HG03175 (cell line): ENCODE results near the gene PIK3R6.

ENCODE experiments used
- ATAC-seq: cut with Tn5 transposase; IDR thresholded peaks from one replicate; pipeline ENCODE4 v1.9.1; 2021; ENCODE audit warnings: mild to moderate bottlenecking, moderate library complexity; ENCODE audit not compliant: unreplicated experiment

PIK3R6 gene

DNA sequence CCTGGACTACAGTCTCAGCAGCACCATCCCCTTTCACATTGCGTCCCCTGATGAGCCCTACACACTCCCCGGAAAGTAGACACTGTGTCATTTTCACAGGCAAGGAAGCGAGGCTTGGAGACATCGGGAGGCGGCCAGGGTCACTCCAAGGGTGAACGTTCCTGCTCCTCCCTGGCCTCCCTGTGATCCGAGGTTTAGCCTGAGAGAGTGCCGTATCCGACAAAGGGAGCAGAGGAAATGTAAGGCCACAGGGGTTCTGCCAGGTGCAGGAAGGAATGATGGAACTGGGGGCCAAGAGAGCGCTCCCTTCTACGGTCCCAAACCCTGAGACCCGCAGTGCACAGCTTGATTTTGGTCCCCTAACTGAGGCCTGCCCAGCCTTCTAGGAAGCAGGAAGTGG lies 8.0 kb upstream of the PIK3R6 start:
- ATAC-seq = no peak

DNA sequence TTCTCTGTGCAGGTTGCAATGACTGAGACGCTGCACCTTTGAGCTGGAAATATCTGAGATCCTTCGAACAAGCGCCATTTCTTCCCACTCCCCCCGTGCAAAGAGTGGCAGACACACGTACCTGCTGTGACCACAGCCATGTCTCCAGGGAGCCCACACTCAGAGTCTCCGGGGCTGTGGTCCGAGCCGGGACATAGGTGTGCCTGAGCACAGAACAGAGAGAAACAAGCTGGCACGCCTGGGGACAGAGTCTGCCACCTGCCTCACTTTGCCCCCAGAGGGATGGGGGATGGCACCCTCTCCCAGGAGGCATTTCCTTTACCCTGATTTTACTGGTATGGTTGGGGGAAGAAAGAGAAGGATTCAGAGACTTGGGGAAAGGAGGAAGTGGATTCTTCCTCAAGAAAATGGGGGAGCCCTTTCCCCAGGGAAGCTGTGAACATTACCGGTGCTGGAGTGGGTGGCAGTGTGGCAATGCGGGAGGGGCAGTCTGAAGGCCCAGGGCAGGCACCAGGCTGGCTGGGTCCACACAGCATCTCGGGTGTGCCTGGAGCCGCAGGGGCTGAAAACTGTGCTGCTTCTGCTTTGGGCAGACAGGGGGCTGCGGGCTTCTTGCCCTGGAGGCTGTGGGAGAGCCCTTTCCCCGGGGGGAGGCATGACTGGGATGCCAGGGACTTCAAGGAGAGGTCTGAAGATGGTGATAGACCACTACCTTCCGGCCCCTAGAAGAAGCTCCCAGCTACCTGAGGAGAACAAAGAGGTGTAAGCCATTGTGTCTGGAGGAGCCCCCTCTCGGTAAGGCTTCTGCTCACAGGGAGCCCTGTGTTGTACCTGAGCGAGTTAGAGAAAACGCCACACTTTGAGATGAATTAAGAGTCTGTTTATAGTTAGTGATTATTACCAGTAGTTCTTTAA lies 6.6 kb upstream of the PIK3R6 start:
- no peak for ATAC-seq

DNA sequence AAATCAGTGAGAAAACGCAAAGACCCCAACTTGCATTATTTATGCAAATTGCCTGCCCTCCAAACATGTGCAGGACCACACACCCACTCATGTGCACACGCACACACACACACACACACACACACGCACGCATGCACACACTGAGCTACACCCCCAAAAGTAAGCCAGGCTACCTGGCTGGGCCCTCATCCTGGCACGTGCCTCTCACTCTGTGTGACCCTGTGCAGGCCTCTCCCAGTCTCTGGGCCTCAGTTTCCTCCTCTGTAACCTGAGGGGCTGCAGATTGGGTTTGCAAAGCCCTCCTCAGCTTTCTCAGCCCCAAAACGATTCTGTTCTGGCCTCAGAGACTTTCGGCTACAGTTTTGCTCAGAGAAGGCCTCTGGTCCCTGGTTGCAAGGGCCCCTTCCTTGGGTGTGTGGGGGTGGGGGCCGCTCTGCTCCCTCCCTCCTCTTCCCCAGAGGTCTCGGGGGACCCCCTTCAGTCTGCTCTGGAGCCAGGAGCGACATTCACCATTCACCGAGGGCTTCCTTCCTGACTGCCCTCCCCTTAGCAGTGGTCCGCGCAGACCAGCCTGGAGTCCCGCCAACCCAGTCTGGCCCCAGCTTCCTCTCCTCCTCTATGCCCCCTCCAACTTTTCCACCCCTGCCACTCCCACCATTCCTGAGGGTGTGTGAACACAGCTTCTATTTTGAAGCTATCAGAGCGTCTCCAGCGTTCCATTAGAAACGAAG lies 5.4 kb upstream of the PIK3R6 start:
- no peak for ATAC-seq

DNA sequence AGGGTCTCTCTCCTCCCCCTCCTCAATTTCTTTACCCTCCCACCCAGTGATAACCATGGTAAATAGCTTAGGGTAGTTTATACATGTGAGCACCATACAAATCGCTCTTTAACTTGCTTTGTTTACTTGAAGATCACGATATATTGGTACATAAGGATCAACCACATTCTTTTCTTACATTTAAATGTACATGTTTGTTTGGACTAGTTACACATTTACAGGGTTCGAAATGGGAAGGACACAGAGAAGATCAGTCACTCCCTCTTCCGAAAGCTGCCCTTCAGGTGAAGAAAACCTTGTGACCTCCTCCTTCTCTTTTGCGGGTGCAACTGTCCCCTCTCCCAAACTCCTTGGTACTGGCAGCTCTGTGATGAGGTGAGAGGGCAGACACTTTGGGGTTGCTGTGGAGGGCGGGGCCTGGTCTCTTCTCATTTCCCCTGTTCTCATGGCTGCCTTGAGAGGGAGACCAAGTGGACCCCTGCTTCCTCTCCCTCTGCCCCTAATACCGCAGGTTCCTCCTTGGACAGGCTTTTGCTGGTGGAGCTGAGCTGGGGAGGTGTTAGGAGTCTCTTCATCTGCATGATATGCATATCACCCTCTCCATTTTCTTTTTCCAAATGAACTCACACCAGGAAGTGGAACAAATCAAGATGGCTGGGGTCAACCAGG lies 4.7 kb upstream of the PIK3R6 start:
- ATAC-seq = no peak

DNA sequence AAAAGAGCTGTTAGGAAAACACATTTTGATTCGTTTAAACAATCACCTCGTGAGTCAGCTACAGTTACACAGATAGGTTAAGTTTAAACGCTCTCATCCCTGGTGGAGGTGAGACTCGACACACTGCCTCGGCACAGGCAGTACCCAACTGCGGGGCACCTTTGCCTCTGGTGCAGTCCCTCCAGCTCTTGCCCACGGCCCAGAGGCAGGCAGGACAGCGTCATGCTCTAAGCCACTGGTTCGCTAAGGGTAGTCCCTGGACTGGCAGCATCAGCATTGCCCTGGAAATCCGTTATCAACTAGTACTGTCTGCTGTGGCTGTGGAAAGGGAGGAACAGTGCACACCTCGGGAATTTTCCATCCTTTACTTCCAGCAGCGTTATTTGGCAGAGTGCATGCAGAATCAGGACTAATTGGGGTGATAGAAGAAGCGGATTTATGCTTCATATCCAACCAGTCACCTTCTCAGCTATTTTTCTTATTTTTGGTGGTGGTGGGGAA lies 3.7 kb upstream of the PIK3R6 start:
- ATAC-seq = no peak

DNA sequence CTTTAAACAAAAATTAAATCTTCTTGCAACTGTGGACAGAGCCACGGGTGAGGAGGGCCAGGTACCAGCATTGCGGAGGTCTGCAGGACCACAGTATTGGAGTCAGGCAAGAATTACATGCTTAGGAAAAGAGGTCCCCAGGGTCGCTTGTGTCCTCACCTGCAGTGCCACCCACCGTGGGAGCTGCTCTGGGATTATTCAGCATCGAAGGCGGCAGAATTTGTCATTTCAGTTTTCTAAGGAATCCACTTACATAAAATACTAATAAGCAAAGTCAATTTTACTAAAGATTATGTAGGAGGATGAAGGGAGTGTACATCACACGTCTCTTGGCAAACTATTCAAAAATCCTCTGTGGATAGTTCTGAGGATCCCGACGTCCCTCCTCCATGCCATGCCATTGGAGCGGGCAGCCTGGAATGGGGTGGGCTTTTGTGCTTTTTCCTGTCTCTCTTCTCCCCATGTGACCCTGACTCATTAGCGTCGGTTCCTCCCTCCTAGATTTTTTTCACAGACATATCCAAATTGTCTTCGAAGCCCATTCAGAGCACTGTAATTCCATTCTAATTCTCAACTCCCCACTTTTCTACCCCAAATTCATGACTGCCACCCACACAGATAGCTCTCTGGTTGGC lies 3.0 kb upstream of the PIK3R6 start:
- no peak for ATAC-seq

DNA sequence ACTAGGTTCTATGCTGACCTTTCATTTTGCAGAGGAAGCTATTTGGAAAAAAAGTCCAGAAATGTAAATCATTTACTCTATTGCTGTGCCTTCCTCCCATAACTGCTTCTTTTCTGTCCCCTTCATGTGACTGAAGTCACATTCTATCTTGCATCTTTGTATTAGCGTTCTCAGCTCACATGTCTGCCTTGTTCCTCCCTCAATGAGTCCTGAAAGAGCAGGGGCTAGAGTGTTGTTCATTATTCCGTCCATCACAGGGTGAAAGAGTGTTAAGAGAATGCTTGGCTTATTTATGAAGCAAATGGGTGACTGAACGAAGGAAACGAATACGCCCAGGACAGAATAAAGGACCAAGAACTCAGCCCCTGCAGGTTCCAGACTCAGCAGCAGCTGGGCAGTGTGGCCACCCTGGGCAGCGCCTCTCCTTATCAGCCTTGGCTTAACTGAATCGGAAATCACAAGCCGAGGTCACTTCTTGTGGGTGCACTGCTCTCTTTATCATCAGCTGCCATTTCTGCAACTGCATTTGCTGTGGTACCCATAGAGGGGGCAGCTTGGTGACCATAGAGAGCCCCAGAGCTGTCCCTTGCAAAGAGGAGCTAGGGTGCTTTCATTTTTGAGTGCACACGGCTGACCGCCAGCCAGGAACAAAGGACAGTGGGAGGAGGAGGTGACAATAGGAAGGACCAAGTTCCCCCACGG lies 1.8 kb upstream of the PIK3R6 start:
- no peak for ATAC-seq

DNA sequence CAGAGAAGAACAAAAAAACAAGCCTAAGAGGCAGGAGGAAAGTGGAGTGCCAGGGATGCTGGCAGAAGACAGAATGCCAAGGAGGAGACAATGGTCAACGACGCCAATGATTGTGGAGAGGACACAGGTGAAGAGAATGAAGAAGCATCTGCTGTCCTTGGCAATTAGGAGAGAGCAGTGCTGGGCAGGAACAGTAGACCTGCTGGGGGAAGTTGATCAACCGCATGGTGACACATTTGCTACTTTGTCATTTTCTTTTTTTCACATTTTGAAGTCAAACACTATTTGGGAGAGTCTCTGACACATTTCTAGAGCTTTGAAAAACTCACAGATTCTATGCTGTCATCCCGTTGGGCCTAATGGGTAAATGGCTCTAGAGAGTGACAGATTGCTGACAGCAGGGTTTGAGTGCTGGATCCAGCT lies 1.1 kb upstream of the PIK3R6 start:
- peak; percentile 48 for ATAC-seq

DNA sequence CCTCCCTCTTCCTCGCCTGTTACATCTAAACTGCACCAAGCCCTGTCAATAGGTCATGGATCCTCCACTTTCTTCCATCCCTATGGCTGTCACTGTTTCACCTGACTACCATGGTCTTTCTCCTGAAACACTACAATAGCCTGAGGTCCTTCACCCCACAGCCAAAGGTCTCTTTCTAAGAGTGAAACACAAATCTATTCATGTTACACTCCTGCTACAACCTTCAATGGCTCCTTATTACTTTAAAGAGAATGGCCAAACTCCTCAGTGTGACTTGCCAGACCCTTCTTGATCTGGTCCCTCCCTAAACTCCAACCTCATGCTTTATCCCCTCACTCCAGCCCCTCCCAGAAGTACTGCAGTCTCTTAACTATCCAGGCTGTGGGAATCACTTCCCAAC lies 618 bp upstream of the PIK3R6 start:
- no peak for ATAC-seq

DNA sequence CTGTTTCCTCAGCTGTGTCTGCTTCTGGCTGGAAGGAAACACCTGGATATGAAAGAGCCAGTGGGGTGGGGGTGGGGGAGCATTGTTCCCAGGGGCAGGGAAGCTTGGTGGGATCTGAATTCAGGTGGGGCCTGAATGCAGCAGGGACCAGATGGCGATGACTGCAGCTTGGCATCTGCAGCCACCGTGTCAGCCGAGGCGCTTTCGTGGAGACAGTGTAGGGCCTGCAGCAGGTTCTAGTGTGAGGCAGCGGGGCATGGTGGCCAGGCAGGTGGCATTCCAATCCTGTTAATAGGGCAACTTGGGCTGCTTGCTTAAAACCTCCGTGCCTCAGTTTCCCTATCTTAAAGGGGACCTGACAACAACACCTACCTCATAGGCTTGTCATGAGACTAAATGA lies 1.7 kb downstream of the PIK3R6 start:
- ATAC-seq = no peak

DNA sequence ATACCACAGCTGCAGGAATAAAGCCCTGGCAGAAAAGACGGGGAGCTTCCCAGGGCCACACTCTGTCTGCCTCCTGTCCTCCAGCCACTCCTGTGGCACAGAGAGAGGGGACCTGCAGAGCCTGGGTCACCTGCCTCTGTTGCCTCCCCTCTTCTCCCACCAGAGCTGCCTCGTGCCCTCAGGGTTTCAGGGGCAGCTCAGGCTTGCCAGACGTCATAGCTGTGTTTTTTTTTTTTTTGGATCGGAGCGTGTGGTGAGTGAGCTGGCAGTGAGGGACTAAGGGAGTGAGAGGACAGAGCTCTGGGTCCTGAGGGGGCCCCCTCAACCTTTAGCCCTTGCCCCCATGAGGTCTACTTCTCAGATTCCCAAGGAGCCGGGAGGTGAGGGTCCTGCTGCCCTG lies 2.1 kb downstream of the PIK3R6 start:
- ATAC-seq = no peak

DNA sequence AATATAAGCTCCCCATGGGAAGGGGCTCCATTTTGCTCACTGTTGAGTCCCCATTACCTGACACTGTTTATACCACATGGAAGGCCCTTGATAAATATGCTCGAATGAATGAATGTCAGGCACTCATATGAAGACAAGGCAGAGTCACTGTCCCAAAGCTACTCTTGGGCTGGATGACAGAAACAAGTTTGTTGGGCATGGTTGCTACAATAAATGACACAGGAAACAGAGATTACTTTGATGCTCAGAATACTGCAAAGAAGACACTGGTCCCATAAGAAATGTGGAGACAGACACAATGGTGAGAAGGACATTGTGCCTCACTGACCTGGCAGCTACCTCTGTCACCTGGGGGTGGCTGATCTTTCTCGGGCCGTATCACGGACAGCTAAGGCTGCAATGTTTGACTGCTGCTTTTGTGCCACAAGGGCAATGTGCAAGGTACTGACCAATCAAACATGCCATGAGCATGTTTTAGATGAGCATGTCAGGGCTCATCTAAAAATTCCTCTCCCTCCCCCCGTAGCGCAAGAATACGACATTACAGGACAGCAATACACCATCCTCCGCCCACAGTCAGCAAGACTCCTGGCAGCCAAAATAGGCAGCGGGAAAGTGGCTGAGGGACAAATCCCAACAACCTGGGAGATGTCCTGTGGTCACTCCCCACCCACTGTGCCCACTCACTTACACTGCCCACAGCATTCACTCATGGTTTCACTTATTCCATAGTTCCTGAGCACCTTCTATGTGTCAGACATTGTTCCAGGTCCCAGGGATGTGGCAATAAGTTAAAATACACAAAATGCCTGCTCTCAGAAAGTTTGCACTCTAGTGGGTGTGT lies 5.0 kb downstream of the PIK3R6 start:
- ATAC-seq = no peak

DNA sequence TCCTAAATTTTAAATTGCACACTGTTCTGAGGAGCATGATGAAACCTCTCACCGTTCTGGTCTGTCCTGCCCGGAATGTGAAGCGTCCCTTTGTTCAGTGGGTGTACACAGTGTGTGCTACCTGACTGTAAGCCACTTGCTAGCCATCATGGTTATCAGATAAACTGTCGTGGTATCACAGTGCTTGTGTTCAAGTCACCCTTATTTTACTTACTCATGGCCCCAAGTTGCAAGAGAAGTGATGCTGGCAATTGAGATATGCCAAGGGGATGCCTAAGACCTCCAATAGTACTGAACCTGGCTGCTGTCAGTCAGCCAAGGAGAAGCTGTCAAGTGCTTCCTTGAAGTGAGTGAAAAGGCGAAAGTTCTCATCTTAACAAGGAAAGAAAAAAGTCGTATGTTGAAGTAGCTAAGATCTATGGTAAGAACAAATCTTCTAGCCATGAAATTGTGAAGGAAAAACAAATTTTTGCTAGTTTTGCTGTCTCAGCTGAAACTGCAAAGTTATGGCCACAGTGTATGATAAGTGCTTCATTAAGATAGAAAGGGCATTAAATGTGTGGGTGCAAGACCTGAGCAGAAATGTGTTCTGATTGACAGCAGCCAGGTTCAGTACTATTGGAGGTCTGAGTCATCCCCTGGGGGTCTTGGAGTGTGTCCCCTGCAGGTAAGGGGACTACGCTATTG lies 5.8 kb downstream of the PIK3R6 start:
- no peak for ATAC-seq

DNA sequence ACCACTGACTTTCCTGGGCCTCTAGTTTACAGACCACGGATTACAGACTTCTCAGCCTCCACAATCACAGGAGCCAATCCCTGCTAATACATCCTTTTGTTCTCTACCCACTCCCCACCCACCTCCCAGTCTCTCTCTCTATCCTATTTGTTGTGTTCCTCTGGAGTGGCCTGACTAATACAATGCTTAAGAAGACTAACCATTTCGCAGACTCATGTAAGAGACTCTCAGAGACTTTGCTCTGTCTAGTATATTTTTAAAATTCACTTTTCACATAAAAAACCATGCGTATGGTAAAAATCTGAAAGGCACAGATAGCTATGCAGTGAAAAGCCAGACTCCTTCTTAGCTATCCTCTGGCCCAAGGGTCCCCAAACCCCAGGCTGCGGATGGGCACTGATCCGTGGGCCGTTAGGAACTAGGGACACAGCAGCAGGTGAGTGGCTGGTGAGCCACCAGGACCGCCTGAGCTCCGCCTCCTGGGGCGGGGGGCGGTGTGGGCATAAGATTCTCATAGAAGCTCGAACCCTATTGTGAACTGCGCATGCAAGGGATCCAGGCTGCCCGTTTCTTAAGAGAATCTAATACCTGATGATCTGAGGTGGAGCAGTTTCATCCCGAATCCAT lies 7.6 kb downstream of the PIK3R6 start:
- no peak for ATAC-seq

DNA sequence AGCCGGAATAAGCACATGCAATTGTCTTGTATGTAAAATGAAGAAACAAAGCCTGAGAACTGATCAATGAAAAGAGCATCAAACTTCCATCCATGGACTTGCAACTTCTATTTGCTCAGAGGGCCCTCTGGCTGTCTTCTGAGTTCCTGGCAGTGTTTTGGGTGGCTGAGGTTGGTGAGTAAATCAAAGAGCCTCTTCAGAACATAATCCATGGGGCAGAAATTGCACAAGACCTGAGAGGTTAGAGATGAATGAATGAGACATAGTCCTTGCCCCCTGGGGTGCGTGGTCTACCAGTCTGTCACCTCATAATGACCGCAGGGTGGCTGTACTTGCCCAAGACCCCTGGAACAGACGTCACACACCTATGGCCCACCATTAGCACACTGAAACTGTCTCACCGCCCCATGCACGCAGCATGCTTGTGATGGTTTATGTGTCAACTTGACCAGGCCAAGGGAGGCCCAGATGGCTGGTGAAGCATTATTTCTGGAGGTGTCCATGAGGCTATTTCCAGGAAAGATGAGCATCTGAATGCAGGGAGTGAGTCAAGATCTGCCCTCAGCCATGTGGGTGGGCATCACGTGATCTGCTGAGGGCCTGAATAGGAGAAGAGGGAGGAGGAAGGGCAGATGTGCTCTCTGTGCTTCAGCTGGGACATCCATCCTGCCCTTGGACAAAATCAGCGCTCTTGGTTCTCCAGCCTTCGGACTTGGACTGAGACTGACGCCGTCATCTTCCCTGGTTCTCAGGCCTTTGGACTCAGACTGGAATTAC lies 8.3 kb downstream of the PIK3R6 start:
- no peak for ATAC-seq

DNA sequence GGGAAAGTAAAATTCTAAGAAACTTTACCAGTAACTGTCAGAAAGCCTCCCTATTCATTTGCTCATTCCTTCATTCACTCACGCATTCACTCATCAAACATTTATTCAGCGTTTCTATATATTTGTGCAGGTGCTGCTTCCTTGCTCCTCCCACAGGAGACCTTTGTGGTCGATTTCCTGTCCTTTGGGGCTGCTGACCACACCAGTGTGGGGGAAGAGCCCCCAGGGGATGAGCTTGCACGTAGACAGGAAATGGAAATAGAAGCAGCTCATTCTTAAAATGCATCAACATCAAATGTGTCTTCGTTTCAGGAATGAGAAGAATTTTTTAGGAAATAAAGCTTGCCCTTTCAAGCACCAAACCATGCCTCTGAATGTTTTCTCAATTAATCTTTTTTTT lies 9.6 kb downstream of the PIK3R6 start:
- ATAC-seq = peak; percentile 45

DNA sequence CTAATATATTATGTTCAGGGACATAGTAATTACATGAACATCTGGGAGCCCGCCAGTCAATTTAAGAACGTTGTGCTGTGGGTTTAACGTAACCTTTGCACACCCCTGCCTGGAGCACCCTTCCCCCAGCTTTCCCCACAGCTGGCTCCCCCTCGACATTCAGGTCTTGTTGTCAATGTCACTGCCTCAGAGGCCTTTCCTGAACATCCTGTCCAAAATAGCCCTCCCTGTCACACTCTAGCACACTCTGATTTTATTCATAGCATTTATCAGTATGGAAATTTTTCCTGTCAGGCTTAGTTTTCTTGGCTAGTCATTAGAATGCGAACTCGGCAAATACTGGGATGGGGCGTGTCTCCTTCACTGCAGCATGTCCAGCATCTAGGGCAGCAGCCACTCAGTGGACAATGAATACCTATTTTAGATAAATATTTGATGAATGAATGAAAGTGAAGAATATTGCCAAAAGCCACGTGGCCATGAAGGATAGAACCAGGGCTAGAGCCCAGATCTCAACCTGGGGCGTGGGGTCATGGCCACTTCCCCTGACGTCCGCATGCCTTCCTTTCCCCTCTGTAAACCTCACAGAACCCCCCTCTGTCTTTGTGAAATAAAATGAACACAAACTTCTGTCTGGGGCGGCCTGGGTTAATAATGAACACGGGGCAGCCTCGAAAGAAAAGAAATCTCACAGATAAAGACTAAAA lies 10.5 kb downstream of the PIK3R6 start:
- no peak for ATAC-seq
